Suprapubic skin (tissue), 4 donors: ENCODE data around the gene PACRG. TPM values are rescaled to one million over a fixed set of nuclear protein-coding genes. Genes with fewer than 3 reads are reported as not detected.

Source experiments
- DNase-seq, 2 donors: peaks; one replicate each; pipeline ENCODE4 v3.0.0-alpha.2; 2019; ENCODE audit warnings: low spot score in 2 of 2
- H3K27ac ChIP-seq: fragments of 200-600 bp; sonication (generic); one replicate; pipeline ENCODE4 v1.5.1; 2019
- H3K27me3 ChIP-seq: fragments of 200-600 bp; sonication (generic); one replicate; pipeline ENCODE4 v1.5.1; 2019
- H3K36me3 ChIP-seq: fragments of 200-600 bp; sonication (generic); one replicate; pipeline ENCODE4 v1.5.1; 2019
- H3K4me1 ChIP-seq: fragments of 200-600 bp; sonication (generic); one replicate; pipeline ENCODE4 v1.5.1; 2019
- H3K4me3 ChIP-seq: fragments of 200-600 bp; sonication (generic); one replicate; pipeline ENCODE4 v1.5.1; 2019; ENCODE audit warnings: mild to moderate bottlenecking
- H3K9me3 ChIP-seq: fragments of 200-600 bp; sonication (generic); one replicate; pipeline ENCODE4 v1.5.1; 2019
- EP300 ChIP-seq: sonication (generic); formaldehyde crosslinking; IDR thresholded peaks from one replicate; pipeline ENCODE4 v1.6.1; 2017; ENCODE audit warnings: antibody characterized with exemption
- POLR2A ChIP-seq, 2 donors: fragments of 450-650 bp; IDR thresholded peaks; one replicate each; pipeline ENCODE4 v1.6.1; 2017; ENCODE audit warnings: antibody characterized with exemption in 2 of 2, mild to moderate bottlenecking in 2 of 2, moderate library complexity in 2 of 2
- POLR2AphosphoS5 ChIP-seq, 3 donors: sonication (generic); formaldehyde crosslinking; IDR thresholded peaks; one replicate each; pipeline ENCODE4 v1.6.1; 2017; ENCODE audit warnings: antibody characterized with exemption in 3 of 3
- WGBS: methylation state at CpG from one replicate; pipeline ENCODE4 v1.1.5; 2018; 5-methylcytosine and 5-hydroxymethylcytosine counted together
- total RNA-seq, 4 donors: library from RNA; depleted of rRNA; stranded (reverse); fragments of >200 nt; gene quantifications; one replicate each; pipeline ENCODE4 v1.1.0, GENCODE V29; 2016
- TF ChIP-seq, protein P1 (sequence below), 2 donors: fragments of 200-600 bp in 1 of 2; fragments of 450-650 bp in 1 of 2; sonication (generic) in 1 of 2; IDR thresholded peaks; one replicate each; pipeline ENCODE4 v1.5.1; 2016 to 2019; ENCODE audit warnings: antibody characterized with exemption in 2 of 2, mild to moderate bottlenecking in 1 of 2, moderate library complexity in 1 of 2

Gene PACRG
- total RNA-seq, 4 donors from 2014 or later, result 1.1 to 2.3 (median 2.0) TPM

GRCh38 chr6:163021054-163021453 lies 293.3 kb downstream of the PACRG start:
- Histone ChIP-seq H3K4me1 (peaks cover 5% of the 10 kb centered on the region), H3K27me3 (no peaks in the 10 kb centered on the region), H3K9me3 (no peaks in the 10 kb centered on the region), H3K4me3 (no peak overlapping the region), H3K36me3 (no peaks in the 10 kb centered on the region), H3K27ac (no peak overlapping the region)
- TF ChIP-seq POLR2AphosphoS5 (IDR thresholded peaks at IDR 0.05), result no peak
- TF ChIP-seq EP300, result no peak
- no peak for TF ChIP-seq POLR2A (IDR thresholded peaks at IDR 0.05)
- TF ChIP-seq, protein P1, sequence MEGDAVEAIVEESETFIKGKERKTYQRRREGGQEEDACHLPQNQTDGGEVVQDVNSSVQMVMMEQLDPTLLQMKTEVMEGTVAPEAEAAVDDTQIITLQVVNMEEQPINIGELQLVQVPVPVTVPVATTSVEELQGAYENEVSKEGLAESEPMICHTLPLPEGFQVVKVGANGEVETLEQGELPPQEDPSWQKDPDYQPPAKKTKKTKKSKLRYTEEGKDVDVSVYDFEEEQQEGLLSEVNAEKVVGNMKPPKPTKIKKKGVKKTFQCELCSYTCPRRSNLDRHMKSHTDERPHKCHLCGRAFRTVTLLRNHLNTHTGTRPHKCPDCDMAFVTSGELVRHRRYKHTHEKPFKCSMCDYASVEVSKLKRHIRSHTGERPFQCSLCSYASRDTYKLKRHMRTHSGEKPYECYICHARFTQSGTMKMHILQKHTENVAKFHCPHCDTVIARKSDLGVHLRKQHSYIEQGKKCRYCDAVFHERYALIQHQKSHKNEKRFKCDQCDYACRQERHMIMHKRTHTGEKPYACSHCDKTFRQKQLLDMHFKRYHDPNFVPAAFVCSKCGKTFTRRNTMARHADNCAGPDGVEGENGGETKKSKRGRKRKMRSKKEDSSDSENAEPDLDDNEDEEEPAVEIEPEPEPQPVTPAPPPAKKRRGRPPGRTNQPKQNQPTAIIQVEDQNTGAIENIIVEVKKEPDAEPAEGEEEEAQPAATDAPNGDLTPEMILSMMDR (IDR thresholded peaks at IDR 0.05), result no peak
- no peak for DNase-seq
- 90% methylated on average over 5 of the region's 5 CpGs for WGBS

DNA sequence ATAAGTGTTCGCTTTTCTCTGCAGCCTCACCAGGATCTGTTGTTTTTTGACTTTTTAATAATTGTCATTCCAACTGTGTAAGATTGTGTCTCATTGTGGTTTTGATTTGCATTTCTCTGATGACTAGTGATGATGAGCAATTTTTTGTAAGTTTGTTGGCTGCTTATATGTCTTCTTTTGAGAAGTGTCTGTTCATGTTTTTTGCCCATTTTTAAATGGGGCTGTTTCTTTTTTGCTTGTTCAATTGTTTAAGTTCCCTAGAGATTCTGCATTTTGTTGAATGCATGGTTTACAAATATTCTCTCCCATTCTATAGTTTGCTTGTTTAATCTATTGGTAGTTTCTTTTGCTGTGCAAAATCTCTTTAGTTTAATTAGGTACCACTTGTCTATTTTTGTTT lies 295.9 kb downstream of the PACRG start:
- Histone ChIP-seq H3K27ac (no peak overlapping the region), H3K27me3 (no peaks in the 10 kb centered on the region), H3K36me3 (no peaks in the 10 kb centered on the region), H3K9me3 (no peaks in the 10 kb centered on the region), H3K4me1 (peaks cover 5% of the 10 kb centered on the region), H3K4me3 (no peak overlapping the region)
- 81% methylated on average over 1 of the region's 1 CpG for WGBS
- no peak for TF ChIP-seq POLR2AphosphoS5 (IDR thresholded peaks at IDR 0.05)
- TF ChIP-seq POLR2A (IDR thresholded peaks at IDR 0.05), result no peak
- TF ChIP-seq, protein P1 (IDR thresholded peaks at IDR 0.05), result no peak
- TF ChIP-seq EP300, result no peak
- DNase-seq, result no peak

GRCh38 chr6:163026893-163027292 lies 299.1 kb downstream of the PACRG start:
- DNase-seq, result no peak
- no peaks in the 10 kb centered on the region for H3K27me3 ChIP-seq
- no peak overlapping the region for H3K4me3 ChIP-seq
- H3K36me3 ChIP-seq, result no peaks in the 10 kb centered on the region
- WGBS, result 68% methylated on average over 4 of the region's 4 CpGs
- H3K27ac ChIP-seq, result no peak overlapping the region
- TF ChIP-seq, protein P1 (IDR thresholded peaks at IDR 0.05), result no peak
- TF ChIP-seq EP300 (no peak), POLR2AphosphoS5 (IDR thresholded peaks at IDR 0.05) (no peak), POLR2A (IDR thresholded peaks at IDR 0.05) (no peak)
- peaks cover 5% of the 10 kb centered on the region for H3K4me1 ChIP-seq
- no peaks in the 10 kb centered on the region for H3K9me3 ChIP-seq

- TF ChIP-seq EP300, result no peak
- Histone ChIP-seq H3K36me3 (no peaks in the 10 kb centered on the region), H3K4me3 (no peak overlapping the region), H3K9me3 (no peaks in the 10 kb centered on the region), H3K27me3 (no peaks in the 10 kb centered on the region), H3K4me1 (no peaks in the 10 kb centered on the region), H3K27ac (no peak overlapping the region)
- no peak for DNase-seq
- 95% methylated on average over 1 of the region's 1 CpG for WGBS
These were observed 303.2 kb downstream of the PACRG start for GRCh38 chr6:163030980-163031379.

DNA sequence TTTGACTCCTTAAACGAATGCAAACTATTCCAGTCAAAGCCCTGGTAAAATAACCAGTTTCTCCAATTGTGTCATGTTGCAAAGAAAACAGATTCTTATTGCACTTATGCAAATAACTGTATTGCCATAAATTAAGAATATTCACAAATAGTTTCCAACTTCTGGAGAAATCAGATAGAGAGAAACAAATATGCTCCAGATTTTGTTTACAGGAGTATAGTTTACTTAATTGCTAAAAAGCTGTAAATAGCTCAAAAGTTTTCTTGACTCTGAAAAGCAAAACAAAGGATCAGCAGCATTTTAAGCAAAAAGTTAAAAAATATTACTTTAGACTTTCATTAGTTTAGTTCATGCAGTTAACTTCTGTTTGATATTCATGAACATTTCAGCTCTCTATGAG lies 304.2 kb downstream of the PACRG start:
- no peak for TF ChIP-seq EP300
- no peak for TF ChIP-seq POLR2AphosphoS5 (IDR thresholded peaks at IDR 0.05)
- TF ChIP-seq, protein P1 (IDR thresholded peaks at IDR 0.05), result no peak
- Histone ChIP-seq H3K27me3 (no peaks in the 10 kb centered on the region), H3K4me3 (no peak overlapping the region), H3K27ac (no peak overlapping the region), H3K4me1 (no peaks in the 10 kb centered on the region), H3K9me3 (no peaks in the 10 kb centered on the region), H3K36me3 (no peaks in the 10 kb centered on the region)
- 89% methylated on average over 1 of the region's 1 CpG for WGBS
- DNase-seq, result no peak

DNA sequence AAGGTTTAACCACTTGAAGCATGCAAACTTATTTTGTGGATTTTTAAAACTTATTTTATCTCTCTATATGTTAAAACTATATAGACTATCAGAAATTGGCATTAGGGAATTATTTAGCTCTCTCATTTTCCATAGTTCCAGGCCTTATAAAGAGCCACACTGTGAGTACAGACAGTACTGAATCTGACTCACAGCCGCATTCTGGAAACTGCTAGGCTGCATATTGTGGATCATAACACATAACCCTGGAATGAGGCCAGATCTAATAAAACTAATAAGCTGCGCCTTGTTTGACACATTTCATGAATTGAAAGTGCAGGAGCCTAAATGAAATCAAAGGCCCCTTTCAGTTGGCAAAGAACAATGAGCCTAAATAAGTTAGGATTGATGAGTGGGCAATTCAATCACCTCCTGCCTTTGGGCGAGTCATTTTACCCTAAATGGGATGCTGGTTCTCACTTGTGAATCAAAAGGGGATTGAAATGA lies 308.4 kb downstream of the PACRG start:
- no peaks in the 10 kb centered on the region for H3K9me3 ChIP-seq
- DNase-seq, result no peak
- TF ChIP-seq POLR2AphosphoS5 (IDR thresholded peaks at IDR 0.05) (no peak), EP300 (no peak), POLR2A (IDR thresholded peaks at IDR 0.05) (no peak)
- TF ChIP-seq, protein P1 (IDR thresholded peaks at IDR 0.05), result no peak
- no peaks in the 10 kb centered on the region for H3K27me3 ChIP-seq
- H3K27ac ChIP-seq, result no peak overlapping the region
- H3K4me3 ChIP-seq, result no peak overlapping the region
- H3K36me3 ChIP-seq, result no peaks in the 10 kb centered on the region
- 32% methylated on average over 3 of the region's 3 CpGs for WGBS
- H3K4me1 ChIP-seq, result no peaks in the 10 kb centered on the region
